ENCODE data around the gene PCDH12. TPM values are rescaled to one million over a fixed set of nuclear protein-coding genes. Genes with fewer than 3 reads are reported as not detected.

Gene PCDH12
- total RNA-seq, 2 donors from 2014 or later: not detected

- no peak overlapping the region for H3K4me3 Mint-ChIP-seq
- Histone ChIP-seq H3K27ac (ENCODE audit: low read depth, low read length) (no peak overlapping the region), H3K36me3 (ENCODE audit: control insufficient read depth, insufficient read depth, low read length) (no peaks in the 10 kb centered on the region), H3K9ac (ENCODE audit: extremely low read depth, low read length, poor library complexity, severe bottlenecking) (no peak overlapping the region), H3K27me3 (ENCODE audit: control insufficient read depth, insufficient read depth, low read length, poor library complexity, severe bottlenecking) (peaks cover 21% of the 10 kb centered on the region), H3K4me3 (ENCODE audit: low read length) (no peak overlapping the region), H3K4me1 (ENCODE audit: control insufficient read depth, insufficient read depth, low read length) (no peaks in the 10 kb centered on the region), H3K9me3 (ENCODE audit: control insufficient read depth, low read length) (peaks cover 6% of the 10 kb centered on the region)
- H3K27ac Mint-ChIP-seq: no peak overlapping the region
- peaks cover 27% of the 10 kb centered on the region for H3K27me3 Mint-ChIP-seq (ENCODE audit: insufficient read depth)
- H3K4me1 Mint-ChIP-seq: peaks cover 7% of the 10 kb centered on the region
- no peak for TF ChIP-seq CTCF (conservative IDR thresholded peaks at IDR 0.05)
- no peaks in the 10 kb centered on the region for H3K9me3 Mint-ChIP-seq
- H3K36me3 Mint-ChIP-seq (ENCODE audit: low read depth): no peaks in the 10 kb centered on the region
- DNase-seq: no peak
- WGBS, 2 experiments (ENCODE audit: insufficient coverage in 1 of 2, insufficient read length in 1 of 2): 47 to 67% methylated on average over 3 to 4 of the region's 4 CpGs
Observed at GRCh38 chr5:141909212-141909611, 48.8 kb downstream of the PCDH12 start.

DNA sequence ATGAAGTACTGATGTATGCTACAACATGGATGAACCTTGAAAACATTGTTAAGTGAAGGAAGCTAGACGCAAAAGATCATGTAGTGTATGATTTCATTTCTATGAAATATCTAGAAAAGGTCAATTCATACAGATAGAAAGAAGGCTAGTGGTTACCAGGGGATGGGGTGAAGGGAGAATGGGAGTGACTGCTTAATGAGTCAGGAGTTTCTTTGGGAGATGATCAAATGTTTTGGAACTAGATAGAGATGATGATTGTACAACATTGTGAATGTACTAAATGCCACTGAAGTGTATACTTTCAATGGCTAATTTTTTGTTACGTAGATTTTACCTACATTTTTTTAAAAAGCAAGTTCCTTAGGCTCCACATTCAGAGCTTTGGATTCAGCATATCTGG lies 49.2 kb downstream of the PCDH12 start:
- no peak overlapping the region for H3K9ac ChIP-seq (ENCODE audit: extremely low read depth, low read length, poor library complexity, severe bottlenecking)
- H3K4me1 ChIP-seq (ENCODE audit: control insufficient read depth, insufficient read depth, low read length): no peaks in the 10 kb centered on the region
- no peak overlapping the region for H3K4me3 ChIP-seq (ENCODE audit: low read length)
- Mint-ChIP-seq H3K9me3 (no peaks in the 10 kb centered on the region), H3K27ac (no peak overlapping the region), H3K4me3 (no peak overlapping the region), H3K27me3 (ENCODE audit: insufficient read depth) (peaks cover 25% of the 10 kb centered on the region), H3K36me3 (ENCODE audit: low read depth) (no peaks in the 10 kb centered on the region), H3K4me1 (peaks cover 6% of the 10 kb centered on the region)
- peaks cover 17% of the 10 kb centered on the region for H3K27me3 ChIP-seq (ENCODE audit: control insufficient read depth, insufficient read depth, low read length, poor library complexity, severe bottlenecking)
- no peak for TF ChIP-seq CTCF (conservative IDR thresholded peaks at IDR 0.05)
- no peak for DNase-seq
- no peak overlapping the region for H3K27ac ChIP-seq (ENCODE audit: low read depth, low read length)
- 84 to 89% methylated on average over 2 of the region's 2 CpGs for WGBS, 2 experiments (ENCODE audit: insufficient coverage in 1 of 2, insufficient read length in 1 of 2)
- no peaks in the 10 kb centered on the region for H3K36me3 ChIP-seq (ENCODE audit: control insufficient read depth, insufficient read depth, low read length)
- H3K9me3 ChIP-seq (ENCODE audit: control insufficient read depth, low read length): peaks cover 6% of the 10 kb centered on the region

DNA sequence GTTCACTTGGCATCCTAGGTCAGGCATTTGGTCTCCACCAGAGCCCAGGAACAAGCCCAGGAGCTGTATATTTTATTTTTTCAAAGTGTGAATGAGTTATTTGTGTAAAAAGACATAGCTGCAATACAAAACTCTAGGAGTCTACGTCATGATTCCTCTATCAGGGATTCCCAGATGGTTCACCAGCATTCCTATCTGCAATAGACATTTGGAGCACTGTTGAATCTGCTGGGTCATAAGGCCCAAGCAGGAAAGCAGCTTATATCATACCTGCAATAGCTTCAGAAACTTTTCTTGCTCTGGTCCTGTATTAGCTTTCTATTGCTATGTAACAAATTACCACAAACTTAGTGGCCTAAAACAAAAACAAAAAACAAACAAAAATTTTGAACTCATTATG lies 51.0 kb downstream of the PCDH12 start:
- Mint-ChIP-seq H3K4me3 (no peak overlapping the region), H3K36me3 (ENCODE audit: low read depth) (no peaks in the 10 kb centered on the region), H3K4me1 (peaks cover 12% of the 10 kb centered on the region), H3K9me3 (no peaks in the 10 kb centered on the region), H3K27me3 (ENCODE audit: insufficient read depth) (peaks cover 10% of the 10 kb centered on the region), H3K27ac (no peak overlapping the region)
- DNase-seq: no peak
- no peak overlapping the region for H3K27ac ChIP-seq (ENCODE audit: low read depth, low read length)
- H3K4me1 ChIP-seq (ENCODE audit: control insufficient read depth, insufficient read depth, low read length): peaks cover 8% of the 10 kb centered on the region
- no peak for TF ChIP-seq CTCF (conservative IDR thresholded peaks at IDR 0.05)
- H3K4me3 ChIP-seq (ENCODE audit: low read length): no peak overlapping the region
- no peak overlapping the region for H3K9ac ChIP-seq (ENCODE audit: extremely low read depth, low read length, poor library complexity, severe bottlenecking)
- H3K36me3 ChIP-seq (ENCODE audit: control insufficient read depth, insufficient read depth, low read length): no peaks in the 10 kb centered on the region
- 0% methylated on average over 1 of the region's 1 CpG for WGBS, 2 experiments (ENCODE audit: insufficient coverage in 1 of 2, insufficient read length in 1 of 2)
- H3K27me3 ChIP-seq (ENCODE audit: control insufficient read depth, insufficient read depth, low read length, poor library complexity, severe bottlenecking): no peaks in the 10 kb centered on the region
- peaks cover 6% of the 10 kb centered on the region for H3K9me3 ChIP-seq (ENCODE audit: control insufficient read depth, low read length)
